Omental fat pad (tissue), 4 donors: ENCODE results near the gene CFAP69. TPM values are rescaled to one million over a fixed set of nuclear protein-coding genes. Genes with fewer than 3 reads are reported as not detected.
"Not testable (repeated sequence)": the region's sequence is repeated elsewhere in the genome, so short reads cannot be mapped to it uniquely, and the experiment has no call there.

Experiments used
- ATAC-seq: fragments of 150-250 bp; one replicate; pipeline ENCODE4 v1.9.1; 2016; ENCODE audit warnings: mild to moderate bottlenecking, moderate library complexity; ENCODE audit not compliant: low FRiP score
- DNase-seq: peaks from one replicate; pipeline ENCODE4 v3.0.0-alpha.2; 2019; ENCODE audit warnings: low spot score
- CTCF ChIP-seq, 3 donors: fragments of 450-650 bp; IDR thresholded peaks; one replicate each; pipeline ENCODE4 v1.5.1; 2016 to 2017; ENCODE audit warnings: antibody characterized with exemption in 3 of 3, mild to moderate bottlenecking in 3 of 3, moderate library complexity in 2 of 3
- small RNA-seq: library from RNA; depleted of rRNA; stranded (forward); fragments of <200 nt; gene quantifications from one replicate; pipeline ENCODE3, GENCODE V24; 2016
- total RNA-seq, 4 donors: library from RNA; depleted of rRNA; stranded (reverse); fragments of >200 nt; gene quantifications; one replicate each; pipeline ENCODE4 v1.1.0, GENCODE V29; 2016

CFAP69 gene
- total RNA-seq, 4 donors from 2014 or later, result 11.3 to 41.1 (median 20.4) TPM

GRCh38 chr7:90347759-90348158 lies 102.8 kb downstream of the CFAP69 start:
- TF ChIP-seq CTCF (IDR thresholded peaks at IDR 0.05), result no peak

GRCh38 chr7:90349305-90349704 lies 104.3 kb downstream of the CFAP69 start:
- ATAC-seq (no peak), DNase-seq (no peak)
- TF ChIP-seq CTCF (IDR thresholded peaks at IDR 0.05), result no peak

More at GRCh38 chr7:90347759-90348158, 102.8 kb downstream of the CFAP69 start:
- DNase-seq, result no peak
- ATAC-seq, result no peak

- DNase-seq, ATAC-seq: not testable (repeated sequence)
Measured at GRCh38 chr7:90350032-90350431, 105.1 kb downstream of the CFAP69 start.

GRCh38 chr7:90351987-90352386 lies 107.0 kb downstream of the CFAP69 start:
- no peak for TF ChIP-seq CTCF (IDR thresholded peaks at IDR 0.05)
- no peak for ATAC-seq
- DNase-seq, result no peak

Small RNA genes within 50 kb of the gene (small RNA-seq; reads per million reads assigned to genes)
- gene RF00019, result not detected

Other genes starting within 250 kb of the CFAP69 start
- gene STEAP1, start 90.7 kb upstream of the CFAP69 start, total RNA-seq, result 100 to 1,000 TPM in 1 of 4 donors, 10 to 100 TPM in 2, 1 to 10 TPM in 1; 8.2 to 106 (median 40.9) TPM
- 10 to 100 TPM; 10.9 to 84.7 (median 37.5) TPM for gene STEAP2, start 33.4 kb upstream of the CFAP69 start, total RNA-seq
- gene FAM237B, start 76.1 kb downstream of the CFAP69 start, total RNA-seq, result under 1 TPM in 1 of 4 donors, not detected in 3; 0.09 TPM
- 10 to 100 TPM in 2 of 4 donors, 1 to 10 TPM in 2; 8.4 to 28.5 (median 10.5) TPM for gene GTPBP10, start 101.5 kb downstream of the CFAP69 start, total RNA-seq
- gene CLDN12, start 158.3 kb downstream of the CFAP69 start, total RNA-seq, result 10 to 100 TPM; 12.6 to 21.9 (median 16.8) TPM
- not detected for gene PTTG1IP2, start 224.5 kb downstream of the CFAP69 start, total RNA-seq